Stimulated activated naive CD4-positive, alpha-beta T cell (primary cell): ENCODE results near the gene VAPB.

Source experiments
- DNase-seq, 6 experiments: peaks; one replicate each; lab custom pipeline; 2025; lab: John Stamatoyannopoulos, UW

VAPB gene

DNA sequence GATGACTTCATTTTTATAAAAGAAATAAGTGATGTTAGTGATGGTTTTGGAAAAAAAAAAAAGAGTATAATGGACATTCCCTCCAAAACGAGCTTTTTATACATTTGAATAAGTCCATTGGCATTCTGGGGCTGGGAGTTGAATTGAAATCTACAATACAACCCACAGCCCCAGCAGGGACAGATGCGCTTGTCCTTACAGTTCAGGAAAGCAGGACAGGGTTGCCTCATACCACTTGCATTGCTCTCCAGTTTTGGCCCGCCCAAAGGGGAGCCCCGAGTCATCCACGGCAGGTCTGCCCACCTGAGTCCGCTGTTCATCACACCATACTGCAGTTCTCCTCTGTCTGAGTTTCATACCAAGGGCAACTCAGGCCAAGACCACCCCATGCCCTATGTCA, 46.2 kb downstream of the VAPB start:
- DNase-seq: no peak

GRCh38 chr20:58436868-58437645, 48.0 kb downstream of the VAPB start:
- no peak for DNase-seq

DNA sequence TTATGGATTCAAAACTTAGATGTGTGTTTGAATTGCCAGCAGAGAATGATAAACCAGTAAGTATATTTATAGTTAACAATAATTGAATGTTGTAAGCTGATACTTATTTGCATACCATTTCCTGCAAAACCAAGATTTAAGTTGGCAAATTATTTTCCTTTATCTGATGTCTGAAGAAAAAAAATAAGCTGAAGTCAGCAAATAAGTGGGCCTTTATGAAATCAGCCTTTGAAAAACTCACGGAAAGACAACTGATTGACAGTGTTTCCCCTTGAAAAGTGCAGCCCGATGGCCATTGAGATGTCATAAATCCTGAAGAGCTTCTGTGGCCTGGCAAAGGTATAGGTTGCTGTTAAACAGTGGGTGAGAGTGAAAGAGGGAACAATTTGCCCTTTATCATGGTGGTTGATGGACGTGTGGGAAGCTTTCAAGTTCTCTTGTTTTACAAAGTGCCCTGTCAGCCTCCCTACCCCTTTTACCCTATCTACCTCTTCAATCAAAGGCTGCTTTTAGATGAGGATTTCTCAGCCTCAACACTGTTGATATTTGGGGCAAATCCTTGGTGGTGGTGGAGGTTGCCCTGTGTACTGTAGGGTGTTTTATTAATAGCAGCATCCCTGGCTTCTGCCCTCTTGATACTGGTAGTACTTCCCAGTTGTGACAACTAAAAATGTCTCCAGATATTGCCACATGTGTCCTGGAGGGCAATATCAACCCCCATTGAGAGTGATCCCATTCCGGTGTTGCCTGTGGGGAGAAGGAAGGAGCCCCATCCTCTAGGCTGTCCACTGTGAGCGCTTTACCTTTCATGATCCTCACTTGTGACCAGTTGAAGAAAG, 50.2 kb downstream of the VAPB start:
- DNase-seq: no peak

DNA sequence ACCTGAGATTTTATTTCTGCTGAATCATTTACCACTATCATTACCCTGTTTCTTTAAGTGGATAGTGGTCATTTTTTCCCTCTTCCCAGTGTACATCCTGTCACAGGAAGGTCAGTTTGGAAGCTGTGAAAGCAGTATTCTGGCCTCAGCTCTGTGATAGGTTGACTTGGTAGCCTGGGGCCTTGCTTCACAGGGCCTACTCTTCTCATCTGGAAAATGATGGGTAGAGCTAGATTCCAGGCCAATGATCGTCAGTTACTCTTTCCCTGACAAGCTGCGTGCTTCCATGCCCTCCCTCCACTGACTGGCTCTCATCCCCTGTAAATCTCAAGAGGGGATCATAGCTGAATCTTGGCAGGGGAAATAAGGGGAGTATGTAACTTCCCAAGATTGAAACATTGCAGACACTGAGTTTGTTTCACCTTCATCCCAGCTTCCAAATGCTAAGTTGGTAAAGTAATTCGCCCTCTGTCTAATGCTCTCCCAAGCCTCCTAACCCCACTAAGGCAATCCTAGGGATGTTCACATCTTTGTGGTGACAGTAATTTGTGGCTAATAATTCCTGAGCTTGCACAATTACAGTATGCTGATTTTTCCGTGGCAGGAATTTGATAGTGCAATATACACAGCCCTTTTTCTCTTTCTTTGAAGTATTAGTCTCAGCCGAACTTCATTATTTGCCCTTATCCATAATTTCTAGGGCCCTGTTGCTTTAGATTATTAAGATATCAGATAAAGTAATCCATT, 51.2 kb downstream of the VAPB start:
- no peak for DNase-seq

DNA sequence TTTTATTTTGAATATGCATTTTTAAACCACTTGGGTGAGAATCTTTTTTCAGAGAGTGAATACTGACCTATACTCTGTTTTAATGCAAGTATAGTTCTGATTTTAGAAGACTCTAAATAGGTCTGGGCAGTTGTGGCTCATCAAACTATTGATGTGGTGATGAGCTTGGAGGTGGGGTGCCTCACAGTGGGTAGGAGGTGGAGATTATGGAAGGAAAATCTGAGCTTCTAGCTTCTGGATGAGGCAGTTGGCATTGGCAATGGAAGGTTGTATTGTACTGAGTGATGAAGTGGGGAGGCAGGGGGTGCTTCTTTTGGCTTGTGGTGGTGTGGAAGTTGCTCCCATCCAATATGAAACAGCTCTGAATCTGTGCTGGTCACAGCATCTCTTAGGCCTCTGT, 52.7 kb downstream of the VAPB start:
- no peak for DNase-seq

DNA sequence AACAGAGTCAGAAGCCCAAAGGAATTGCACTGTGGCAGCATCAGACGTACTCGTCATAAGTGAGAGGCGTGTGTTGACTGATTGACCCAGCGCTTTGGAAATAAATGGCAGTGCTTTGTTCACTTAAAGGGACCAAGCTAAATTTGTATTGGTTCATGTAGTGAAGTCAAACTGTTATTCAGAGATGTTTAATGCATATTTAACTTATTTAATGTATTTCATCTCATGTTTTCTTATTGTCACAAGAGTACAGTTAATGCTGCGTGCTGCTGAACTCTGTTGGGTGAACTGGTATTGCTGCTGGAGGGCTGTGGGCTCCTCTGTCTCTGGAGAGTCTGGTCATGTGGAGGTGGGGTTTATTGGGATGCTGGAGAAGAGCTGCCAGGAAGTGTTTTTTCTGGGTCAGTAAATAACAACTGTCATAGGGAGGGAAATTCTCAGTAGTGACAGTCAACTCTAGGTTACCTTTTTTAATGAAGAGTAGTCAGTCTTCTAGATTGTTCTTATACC, 55.8 kb downstream of the VAPB start:
- DNase-seq: no peak

- DNase-seq: no peak
Observed at GRCh38 chr20:58446264-58446959, 57.4 kb downstream of the VAPB start.

DNA sequence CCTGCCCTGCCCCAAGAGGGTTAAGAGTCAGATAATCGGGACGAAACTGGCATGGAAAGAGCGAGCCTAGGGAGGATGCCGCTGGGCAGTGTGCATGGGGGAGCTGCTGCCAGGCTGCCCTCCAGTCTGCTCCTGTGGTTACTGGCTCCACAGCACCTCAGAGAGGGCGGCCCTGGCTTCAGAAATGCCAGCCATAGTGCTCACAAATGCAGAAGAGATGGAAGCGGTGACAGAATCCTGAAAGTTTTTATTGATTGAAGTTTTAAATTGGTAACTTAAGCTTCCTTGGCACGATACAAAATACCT, 57.9 kb downstream of the VAPB start:
- no peak for DNase-seq

DNA sequence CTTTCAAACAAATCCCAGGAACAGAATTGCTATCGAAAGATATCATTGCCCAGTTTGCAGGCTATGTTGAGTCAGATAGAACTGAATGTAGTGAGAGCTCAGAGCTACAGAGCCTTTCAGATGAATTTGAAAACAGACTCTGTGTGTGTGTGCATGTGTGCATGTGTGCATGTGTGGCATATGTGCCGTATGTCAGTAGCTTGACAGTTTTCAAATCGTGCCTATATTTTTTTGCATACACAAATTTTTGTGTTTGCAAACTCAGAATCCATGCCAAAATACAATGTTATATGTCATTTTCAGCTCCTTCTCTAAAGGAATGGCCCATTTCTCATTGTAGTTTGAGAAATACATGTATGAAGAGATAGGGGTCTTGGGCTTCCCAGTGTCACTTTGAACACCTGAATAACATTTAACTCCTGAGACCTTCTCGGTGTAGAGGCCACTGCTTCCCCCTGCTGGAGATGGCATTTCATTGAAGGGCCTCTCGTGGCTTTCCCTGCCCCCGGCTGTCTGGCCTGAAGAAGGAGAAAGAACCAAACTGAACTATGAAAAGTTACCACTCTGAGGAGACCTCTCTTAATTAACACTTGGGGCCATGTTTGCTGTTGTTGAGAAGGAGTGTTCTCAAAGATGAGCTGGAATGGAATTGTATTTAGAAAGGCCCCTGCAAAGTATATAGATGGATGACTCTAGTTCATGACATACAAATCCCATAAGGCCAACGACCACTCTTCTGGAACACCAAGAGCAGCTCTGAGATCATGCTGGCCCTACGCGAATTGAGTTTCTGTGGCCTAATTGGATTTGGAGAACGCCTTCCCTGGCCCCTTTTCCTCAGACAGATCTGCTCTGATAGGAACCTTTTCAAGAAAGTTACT, 58.7 kb downstream of the VAPB start:
- peak; percentile 4 to 54 (median 28) for DNase-seq

DNA sequence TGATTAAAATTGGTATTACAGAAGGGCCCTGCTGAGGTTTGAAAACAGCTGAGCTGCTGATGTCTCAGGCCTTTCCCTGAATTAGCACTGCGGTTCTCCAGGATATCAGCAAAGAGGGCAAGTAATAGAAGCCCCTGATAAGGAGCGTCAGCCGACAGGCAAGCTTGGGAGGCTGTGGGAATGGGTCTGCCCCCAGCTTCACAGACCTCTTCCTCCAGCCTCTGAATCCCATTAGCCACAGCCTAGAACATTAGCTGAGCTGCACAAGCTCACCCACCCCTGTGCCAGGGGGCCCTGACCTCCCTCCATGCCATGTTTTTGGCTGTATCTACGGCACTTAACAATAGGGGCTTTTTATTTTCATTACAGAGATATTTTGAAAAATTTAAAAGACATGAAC, 59.9 kb downstream of the VAPB start:
- no peak for DNase-seq

GRCh38 chr20:58449681-58450221, 60.7 kb downstream of the VAPB start:
- no peak for DNase-seq

DNA sequence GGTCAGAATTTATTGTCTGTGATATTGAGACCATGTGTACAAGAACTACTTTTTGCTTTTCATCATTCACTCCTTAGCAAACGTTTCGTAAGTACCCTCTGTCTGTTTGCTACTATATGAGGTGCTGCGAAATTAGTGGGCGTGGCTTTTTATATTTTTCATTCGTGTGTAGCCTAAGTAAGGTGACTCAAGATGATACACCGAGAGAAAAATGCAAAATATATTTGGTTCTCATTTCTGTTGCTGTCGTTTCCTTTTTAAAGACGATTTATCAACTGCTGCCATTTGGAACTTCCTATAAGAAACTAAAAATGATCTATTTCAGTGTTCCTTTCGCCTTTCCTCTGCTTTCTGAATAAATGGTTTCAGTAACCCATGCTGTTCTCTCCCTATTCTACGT, 61.2 kb downstream of the VAPB start:
- no peak for DNase-seq

DNA sequence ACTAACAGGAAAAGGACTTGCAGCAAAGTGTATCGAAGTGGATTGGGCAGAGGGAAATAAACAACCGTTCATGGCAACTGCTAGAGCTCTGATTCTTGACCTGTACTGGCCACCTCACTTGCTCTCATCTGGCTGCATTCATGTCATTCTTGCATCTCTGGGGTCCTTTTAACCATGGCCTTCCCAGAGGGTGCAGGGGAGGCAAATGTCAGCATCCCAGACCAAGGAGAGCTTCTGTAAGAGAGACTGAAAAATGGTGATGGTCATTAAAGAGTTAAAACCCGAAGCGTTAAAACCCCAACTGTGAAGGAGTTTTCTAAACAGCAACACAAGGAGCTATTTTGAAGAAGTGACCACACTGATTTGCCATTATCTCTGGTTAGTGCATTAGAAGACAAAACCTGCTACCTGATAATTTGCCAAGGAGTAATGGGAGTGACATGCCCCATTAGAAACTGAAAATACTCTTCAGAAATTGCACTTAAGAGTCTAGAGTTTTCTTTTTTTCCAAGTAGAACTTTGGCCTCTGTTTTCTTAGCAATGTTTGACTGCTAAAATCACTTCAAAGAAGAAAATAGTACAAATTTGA, 63.7 kb downstream of the VAPB start:
- no peak for DNase-seq

DNA sequence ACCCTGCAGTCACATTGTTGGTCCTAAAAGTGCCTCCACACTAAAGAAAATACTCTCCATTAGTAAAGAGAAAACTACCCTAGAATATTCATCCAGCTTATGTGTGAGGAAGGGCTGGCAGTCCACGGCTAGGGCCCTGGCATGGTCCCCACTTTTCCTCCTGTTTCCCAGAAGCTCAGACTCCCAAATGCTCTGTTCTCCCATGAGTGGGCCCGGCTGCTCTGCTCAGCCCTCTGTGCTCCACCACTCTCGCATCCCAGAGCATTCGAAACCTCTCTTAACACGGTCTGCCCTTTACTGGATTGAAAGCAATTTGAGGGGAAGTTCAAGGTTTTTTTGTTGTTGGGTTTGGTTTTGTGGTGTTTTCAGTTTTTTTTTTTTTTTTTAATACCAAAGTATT, 64.4 kb downstream of the VAPB start:
- DNase-seq: no peak

GRCh38 chr20:58454460-58454859, 65.4 kb downstream of the VAPB start:
- no peak for DNase-seq

GRCh38 chr20:58457083-58457695, 68.2 kb downstream of the VAPB start:
- no peak for DNase-seq

GRCh38 chr20:58458342-58459057, 69.5 kb downstream of the VAPB start:
- no peak for DNase-seq

DNA sequence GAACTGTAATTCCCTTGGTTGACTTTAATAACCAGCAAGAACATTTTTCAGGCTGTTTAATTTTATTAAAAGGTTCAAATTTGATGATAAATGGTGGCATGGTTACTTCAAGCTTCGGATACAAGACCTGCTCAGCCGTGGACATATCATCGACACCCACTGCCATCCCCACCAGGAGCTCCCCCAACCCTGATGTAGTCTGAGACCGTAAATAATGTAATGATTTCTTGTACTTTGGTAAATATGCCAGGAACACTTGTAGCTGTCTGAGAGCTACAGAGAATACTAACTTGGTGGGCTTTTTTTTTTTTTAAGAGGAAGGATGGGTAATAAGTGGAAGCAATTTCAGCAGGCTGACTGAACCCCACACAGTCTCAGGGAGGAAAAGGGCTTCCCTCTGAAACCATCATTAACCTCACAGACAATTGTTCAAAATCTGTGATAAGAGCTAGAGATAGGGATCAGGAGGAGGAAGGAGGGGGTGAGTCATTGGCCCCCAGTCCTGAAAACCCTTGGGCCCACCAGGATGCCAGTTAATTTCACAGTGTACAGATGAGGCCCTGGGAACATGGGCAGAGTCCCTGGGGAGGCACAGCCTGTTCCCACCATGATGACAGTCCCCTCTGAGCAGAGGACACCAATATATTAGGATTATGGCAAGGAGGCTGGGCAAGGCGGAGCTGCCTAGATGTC, 70.2 kb downstream of the VAPB start:
- DNase-seq: no peak

GRCh38 chr20:58461104-58461503, 72.1 kb downstream of the VAPB start:
- DNase-seq: no peak
